K562 (cell line): ENCODE results near the gene LMNTD2.

Source experiments
- AFF1 ChIP-seq, 2 experiments: fragments of 450-650 bp; IDR thresholded peaks; 2 replicates each; pipeline ENCODE4 v1.6.1; 2018; ENCODE audit warnings: mild to moderate bottlenecking in 2 of 2, low read depth in 1 of 2; ENCODE audit not compliant: partially characterized antibody in 2 of 2
- CCAR2 ChIP-seq: fragments of 200-400 bp; formaldehyde crosslinking; IDR thresholded peaks from 2 replicates; pipeline ENCODE4 v1.6.1; 2017; ENCODE audit warnings: mild to moderate bottlenecking, low read depth, low read length
- CTCF ChIP-seq, 3 experiments: IDR thresholded peaks in 2 of 3; conservative IDR thresholded peaks in 1 of 3; 2 replicates each; pipeline ENCODE4 v1.5.1; 2011 to 2012; ENCODE audit warnings: low read length in 3 of 3, mild to moderate bottlenecking in 3 of 3, control low read depth in 2 of 3, improper control_type of control experiment in 1 of 3, inconsistent platforms in 1 of 3, low read depth in 1 of 3, mixed read lengths in 1 of 3, moderate library complexity in 1 of 3; ENCODE audit not compliant: insufficient read depth in 2 of 3
- E2F4 ChIP-seq: sonication (generic); formaldehyde crosslinking; IDR thresholded peaks from 2 replicates; pipeline ENCODE4 v1.8.0; 2022; ENCODE audit warnings: mild to moderate bottlenecking, low read depth, missing genetic modification reagents
- ELK1 ChIP-seq: sonication (generic); formaldehyde crosslinking; IDR thresholded peaks from 2 replicates; pipeline ENCODE4 v1.8.1; 2022; ENCODE audit warnings: missing genetic modification reagents
- FOXK1 ChIP-seq: sonication (generic); formaldehyde crosslinking; IDR thresholded peaks from 2 replicates; pipeline ENCODE4 v1.8.0; 2022; ENCODE audit warnings: missing genetic modification reagents, mild to moderate bottlenecking, borderline replicate concordance
- NCOA4 ChIP-seq: fragments of 450-650 bp; IDR thresholded peaks from 2 replicates; pipeline ENCODE4 v1.6.1; 2018; ENCODE audit warnings: mild to moderate bottlenecking; ENCODE audit not compliant: partially characterized antibody
- NFATC3 ChIP-seq: fragments of 450-650 bp; IDR thresholded peaks from 2 replicates; pipeline ENCODE4 v1.6.1; 2017; ENCODE audit warnings: mild to moderate bottlenecking
- POLR2A ChIP-seq: fragments of 450-650 bp; conservative IDR thresholded peaks from 2 replicates; pipeline ENCODE4 v1.6.1; 2016
- POLR2AphosphoS5 ChIP-seq: IDR thresholded peaks from 2 replicates; pipeline ENCODE4 v1.6.1; 2011; ENCODE audit warnings: mild to moderate bottlenecking, low read depth, low read length, moderate library complexity; ENCODE audit not compliant: control insufficient read depth, insufficient read depth
- TCFL5 ChIP-seq: fragments of 250-450 bp; sonication (Bioruptor Pico); conservative IDR thresholded peaks from 2 replicates; pipeline ENCODE4 v1.6.1; 2021; ENCODE audit warnings: mild to moderate bottlenecking, moderate library complexity, matching md5 sums
- ZFP91 ChIP-seq: sonication (generic); formaldehyde crosslinking; IDR thresholded peaks from 2 replicates; pipeline ENCODE4 v1.8.0; 2022; ENCODE audit warnings: mild to moderate bottlenecking, missing genetic modification reagents

GRCh38 chr11:526192-526591 lies 34.3 kb downstream of the LMNTD2 start:
- TF ChIP-seq POLR2A (no peak), ELK1 (no peak), NCOA4 (no peak), CTCF (IDR thresholded peaks at IDR 0.05 in 2 of 3, conservative IDR thresholded peaks at IDR 0.05 in 1 of 3; ENCODE audit: insufficient read depth in 2 of 3, low read depth in 1 of 3, low read length in 3 of 3) (no peak), E2F4 (CRISPR knock-in tag) (no peak), ZFP91 (CRISPR knock-in tag) (no peak), FOXK1 (CRISPR knock-in tag) (no peak), TCFL5 (CRISPR knock-in tag) (no peak), AFF1 (IDR thresholded peaks at IDR 0.05; ENCODE audit: low read depth in 1 of 2, partially characterized antibody in 2 of 2) (no peak), CCAR2 (no peak), NFATC3 (no peak), POLR2AphosphoS5 (no peak)
